A549 (cell line): ENCODE data around the gene MAD1L1.
"Not testable (repeated sequence)": the region's sequence is repeated elsewhere in the genome, so short reads cannot be mapped to it uniquely, and the experiment has no call there.

Experiments used
- CEBPB ChIP-seq, 2 experiments: fragments of >200 bp in 1 of 2; sonication (Bioruptor Twin) in 1 of 2; formaldehyde crosslinking in 1 of 2; IDR thresholded peaks; 2 replicates each; pipeline ENCODE4 v1.6.1; 2012 to 2016
- EP300 ChIP-seq, 2 experiments: fragments of >200 bp; sonication (Bioruptor Twin); formaldehyde crosslinking; IDR thresholded peaks; 2 replicates in 1 of 2; 3 replicates in 1 of 2; pipeline ENCODE4 v1.6.1; 2016 to 2017
- GATA3 ChIP-seq: IDR thresholded peaks from 2 replicates; pipeline ENCODE4 v1.6.1; 2012; ENCODE audit warnings: borderline replicate concordance
- HDAC2 ChIP-seq: fragments of 200-600 bp; sonication (generic); IDR thresholded peaks from 2 replicates; pipeline ENCODE4 v1.6.1; 2016
- MAFK ChIP-seq: fragments of 450-650 bp; IDR thresholded peaks from 2 replicates; pipeline ENCODE4 v1.6.1; 2014; ENCODE audit not compliant: partially characterized antibody
- MYC ChIP-seq: IDR thresholded peaks from 2 replicates; pipeline ENCODE4 v1.6.1; 2012; ENCODE audit warnings: mild to moderate bottlenecking, inconsistent platforms, low read length, improper control_type of control experiment, borderline replicate concordance
- POLR2A ChIP-seq: IDR thresholded peaks from 2 replicates; pipeline ENCODE4 v1.6.1; 2012; ENCODE audit warnings: mild to moderate bottlenecking, low read length
- RAD21 ChIP-seq, 2 experiments: fragments of >200 bp in 1 of 2; sonication (Bioruptor Twin) in 1 of 2; formaldehyde crosslinking in 1 of 2; IDR thresholded peaks in 1 of 2; conservative IDR thresholded peaks in 1 of 2; 2 replicates in 1 of 2; 3 replicates in 1 of 2; pipeline ENCODE4 v1.6.1; 2012 to 2018; ENCODE audit warnings: inconsistent platforms in 1 of 2
- SMC3 ChIP-seq: fragments of >200 bp; sonication (Bioruptor Twin); formaldehyde crosslinking; IDR thresholded peaks from 3 replicates; pipeline ENCODE4 v1.6.1; 2018; ENCODE audit warnings: inconsistent platforms
- TF ChIP-seq, protein P1 (sequence below): IDR thresholded peaks from 2 replicates; pipeline ENCODE4 v1.6.1; 2012
- TF ChIP-seq, protein P2 (sequence below): fragments of >200 bp; sonication (Bioruptor Twin); formaldehyde crosslinking; IDR thresholded peaks from 3 replicates; pipeline ENCODE4 v1.5.1; 2016
- TF ChIP-seq, protein P3 (sequence below): fragments of 150-350 bp; IDR thresholded peaks from 2 replicates; pipeline ENCODE4 v1.6.1; 2014; ENCODE audit warnings: low read depth, mild to moderate bottlenecking, low read length
- TF ChIP-seq, protein P4 (sequence below): fragments of 200-600 bp; sonication (generic); IDR thresholded peaks from 2 replicates; pipeline ENCODE4 v1.6.1; 2016; ENCODE audit warnings: antibody characterized with exemption, mild to moderate bottlenecking, moderate library complexity
- TF ChIP-seq, protein P5 (sequence below): IDR thresholded peaks from 2 replicates; pipeline ENCODE4 v1.6.1; 2012

DNA sequence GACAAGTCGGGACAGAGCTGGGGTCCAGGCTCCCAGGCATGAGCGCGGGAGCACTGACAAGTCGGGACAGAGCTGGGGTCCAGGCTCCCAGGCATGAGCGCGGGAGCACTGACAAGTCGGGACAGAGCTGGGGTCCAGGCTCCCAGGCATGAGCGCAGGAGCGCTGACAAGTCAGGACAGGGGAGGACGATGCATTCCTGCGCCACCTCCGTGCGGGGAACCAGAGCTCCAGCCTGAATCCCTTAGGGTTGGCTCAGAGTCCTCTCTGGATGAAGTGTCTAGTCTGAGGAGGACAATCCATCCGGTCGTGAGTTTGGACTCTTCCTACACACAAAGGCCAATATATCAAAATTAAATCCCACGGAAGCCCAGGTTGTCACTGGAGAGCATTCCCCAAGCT, 196.5 kb downstream of the MAD1L1 start:
- TF ChIP-seq MYC; RAD21 (conservative IDR thresholded peaks at IDR 0.05 in 1 of 2, IDR thresholded peaks at IDR 0.05 in 1 of 2); EP300 (IDR thresholded peaks at IDR 0.05); GATA3; HDAC2; SMC3; POLR2A; CEBPB (IDR thresholded peaks at IDR 0.05); MAFK: not testable (repeated sequence)
- TF ChIP-seq, protein P1, sequence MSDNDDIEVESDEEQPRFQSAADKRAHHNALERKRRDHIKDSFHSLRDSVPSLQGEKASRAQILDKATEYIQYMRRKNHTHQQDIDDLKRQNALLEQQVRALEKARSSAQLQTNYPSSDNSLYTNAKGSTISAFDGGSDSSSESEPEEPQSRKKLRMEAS = not testable (repeated sequence)
- TF ChIP-seq, protein P2, sequence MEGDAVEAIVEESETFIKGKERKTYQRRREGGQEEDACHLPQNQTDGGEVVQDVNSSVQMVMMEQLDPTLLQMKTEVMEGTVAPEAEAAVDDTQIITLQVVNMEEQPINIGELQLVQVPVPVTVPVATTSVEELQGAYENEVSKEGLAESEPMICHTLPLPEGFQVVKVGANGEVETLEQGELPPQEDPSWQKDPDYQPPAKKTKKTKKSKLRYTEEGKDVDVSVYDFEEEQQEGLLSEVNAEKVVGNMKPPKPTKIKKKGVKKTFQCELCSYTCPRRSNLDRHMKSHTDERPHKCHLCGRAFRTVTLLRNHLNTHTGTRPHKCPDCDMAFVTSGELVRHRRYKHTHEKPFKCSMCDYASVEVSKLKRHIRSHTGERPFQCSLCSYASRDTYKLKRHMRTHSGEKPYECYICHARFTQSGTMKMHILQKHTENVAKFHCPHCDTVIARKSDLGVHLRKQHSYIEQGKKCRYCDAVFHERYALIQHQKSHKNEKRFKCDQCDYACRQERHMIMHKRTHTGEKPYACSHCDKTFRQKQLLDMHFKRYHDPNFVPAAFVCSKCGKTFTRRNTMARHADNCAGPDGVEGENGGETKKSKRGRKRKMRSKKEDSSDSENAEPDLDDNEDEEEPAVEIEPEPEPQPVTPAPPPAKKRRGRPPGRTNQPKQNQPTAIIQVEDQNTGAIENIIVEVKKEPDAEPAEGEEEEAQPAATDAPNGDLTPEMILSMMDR = not testable (repeated sequence)
- TF ChIP-seq, protein P3, sequence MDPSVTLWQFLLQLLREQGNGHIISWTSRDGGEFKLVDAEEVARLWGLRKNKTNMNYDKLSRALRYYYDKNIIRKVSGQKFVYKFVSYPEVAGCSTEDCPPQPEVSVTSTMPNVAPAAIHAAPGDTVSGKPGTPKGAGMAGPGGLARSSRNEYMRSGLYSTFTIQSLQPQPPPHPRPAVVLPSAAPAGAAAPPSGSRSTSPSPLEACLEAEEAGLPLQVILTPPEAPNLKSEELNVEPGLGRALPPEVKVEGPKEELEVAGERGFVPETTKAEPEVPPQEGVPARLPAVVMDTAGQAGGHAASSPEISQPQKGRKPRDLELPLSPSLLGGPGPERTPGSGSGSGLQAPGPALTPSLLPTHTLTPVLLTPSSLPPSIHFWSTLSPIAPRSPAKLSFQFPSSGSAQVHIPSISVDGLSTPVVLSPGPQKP = not testable (repeated sequence)
- TF ChIP-seq, protein P4, sequence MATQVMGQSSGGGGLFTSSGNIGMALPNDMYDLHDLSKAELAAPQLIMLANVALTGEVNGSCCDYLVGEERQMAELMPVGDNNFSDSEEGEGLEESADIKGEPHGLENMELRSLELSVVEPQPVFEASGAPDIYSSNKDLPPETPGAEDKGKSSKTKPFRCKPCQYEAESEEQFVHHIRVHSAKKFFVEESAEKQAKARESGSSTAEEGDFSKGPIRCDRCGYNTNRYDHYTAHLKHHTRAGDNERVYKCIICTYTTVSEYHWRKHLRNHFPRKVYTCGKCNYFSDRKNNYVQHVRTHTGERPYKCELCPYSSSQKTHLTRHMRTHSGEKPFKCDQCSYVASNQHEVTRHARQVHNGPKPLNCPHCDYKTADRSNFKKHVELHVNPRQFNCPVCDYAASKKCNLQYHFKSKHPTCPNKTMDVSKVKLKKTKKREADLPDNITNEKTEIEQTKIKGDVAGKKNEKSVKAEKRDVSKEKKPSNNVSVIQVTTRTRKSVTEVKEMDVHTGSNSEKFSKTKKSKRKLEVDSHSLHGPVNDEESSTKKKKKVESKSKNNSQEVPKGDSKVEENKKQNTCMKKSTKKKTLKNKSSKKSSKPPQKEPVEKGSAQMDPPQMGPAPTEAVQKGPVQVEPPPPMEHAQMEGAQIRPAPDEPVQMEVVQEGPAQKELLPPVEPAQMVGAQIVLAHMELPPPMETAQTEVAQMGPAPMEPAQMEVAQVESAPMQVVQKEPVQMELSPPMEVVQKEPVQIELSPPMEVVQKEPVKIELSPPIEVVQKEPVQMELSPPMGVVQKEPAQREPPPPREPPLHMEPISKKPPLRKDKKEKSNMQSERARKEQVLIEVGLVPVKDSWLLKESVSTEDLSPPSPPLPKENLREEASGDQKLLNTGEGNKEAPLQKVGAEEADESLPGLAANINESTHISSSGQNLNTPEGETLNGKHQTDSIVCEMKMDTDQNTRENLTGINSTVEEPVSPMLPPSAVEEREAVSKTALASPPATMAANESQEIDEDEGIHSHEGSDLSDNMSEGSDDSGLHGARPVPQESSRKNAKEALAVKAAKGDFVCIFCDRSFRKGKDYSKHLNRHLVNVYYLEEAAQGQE = not testable (repeated sequence)
- TF ChIP-seq, protein P5, sequence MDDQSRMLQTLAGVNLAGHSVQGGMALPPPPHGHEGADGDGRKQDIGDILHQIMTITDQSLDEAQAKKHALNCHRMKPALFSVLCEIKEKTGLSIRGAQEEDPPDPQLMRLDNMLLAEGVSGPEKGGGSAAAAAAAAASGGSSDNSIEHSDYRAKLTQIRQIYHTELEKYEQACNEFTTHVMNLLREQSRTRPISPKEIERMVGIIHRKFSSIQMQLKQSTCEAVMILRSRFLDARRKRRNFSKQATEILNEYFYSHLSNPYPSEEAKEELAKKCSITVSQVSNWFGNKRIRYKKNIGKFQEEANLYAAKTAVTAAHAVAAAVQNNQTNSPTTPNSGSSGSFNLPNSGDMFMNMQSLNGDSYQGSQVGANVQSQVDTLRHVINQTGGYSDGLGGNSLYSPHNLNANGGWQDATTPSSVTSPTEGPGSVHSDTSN = not testable (repeated sequence)
